NT2/D1 (cell line): ENCODE measurements around the gene KIZ.

ENCODE experiments used
- SUZ12 ChIP-seq: IDR thresholded peaks from 2 replicates; pipeline ENCODE4 v1.6.1; 2011; ENCODE audit not compliant: insufficient read length, insufficient read depth; ENCODE audit errors: extremely low read depth
- YY1 ChIP-seq: IDR thresholded peaks from 2 replicates; pipeline ENCODE4 v1.6.1; 2011; ENCODE audit not compliant: insufficient read length, insufficient read depth
- ZNF274 ChIP-seq: IDR thresholded peaks from 2 replicates; pipeline ENCODE4 v1.6.1; 2011; ENCODE audit warnings: mild to moderate bottlenecking, low read depth, low read length

- TF ChIP-seq YY1: no peak
- TF ChIP-seq ZNF274: no peak
- TF ChIP-seq SUZ12: no peak
Observed at GRCh38 chr20:21219686-21220085, 93.8 kb downstream of the KIZ start.
